Activated T-helper 9 cell treated with anti-CD3 and anti-CD28 coated beads, Interleukin-2, amount 50 U/mL, for 16 hours (primary cell): Measurements from ENCODE around the gene TPSAB1.
"Not testable (repeated sequence)": the region's sequence is repeated elsewhere in the genome, so short reads cannot be mapped to it uniquely, and the experiment has no call there.

Experiments used
- DNase-seq: peaks from one replicate; pipeline ENCODE4 v3.0.0-alpha.2; 2020; ENCODE audit warnings: low read depth

Gene TPSAB1

GRCh38 chr16:1223355-1224214, 16.9 kb upstream of the TPSAB1 start:
- no peak for DNase-seq

GRCh38 chr16:1224558-1224957, 15.9 kb upstream of the TPSAB1 start:
- no peak for DNase-seq

- DNase-seq: no peak
Observed at GRCh38 chr16:1225051-1225451, 15.5 kb upstream of the TPSAB1 start, which contains the start of gene TPSG1. Gene TPSG1, minus strand, starts transcription at chr16:1225268. Its CDS starts 16 bp downstream, at chr16:1225252.

- DNase-seq: not testable (repeated sequence)
Observed at GRCh38 chr16:1225728-1226311, 14.7 kb upstream of the TPSAB1 start.

- not testable (repeated sequence) for DNase-seq
Observed at GRCh38 chr16:1226692-1227091, 13.8 kb upstream of the TPSAB1 start.

GRCh38 chr16:1228227-1228626, 12.3 kb upstream of the TPSAB1 start:
- DNase-seq: not testable (repeated sequence)

GRCh38 chr16:1229476-1229875, 11.0 kb upstream of the TPSAB1 start:
- DNase-seq: not testable (repeated sequence)

- DNase-seq: not testable (repeated sequence)
Observed at GRCh38 chr16:1230084-1230470, 10.4 kb upstream of the TPSAB1 start, which contains the start of gene TPSB2. Gene TPSB2, minus strand, starts transcription at chr16:1230184. Its CDS starts 233 bp downstream, at chr16:1229951.

- DNase-seq: not testable (repeated sequence)
Observed at GRCh38 chr16:1230471-1231212, 9.9 kb upstream of the TPSAB1 start.

- not testable (repeated sequence) for DNase-seq
Observed at GRCh38 chr16:1231301-1231700, 9.2 kb upstream of the TPSAB1 start.

- not testable (repeated sequence) for DNase-seq
Observed at GRCh38 chr16:1232049-1232748, 8.3 kb upstream of the TPSAB1 start.

- DNase-seq: not testable (repeated sequence)
Observed at GRCh38 chr16:1236659-1237058, 3.8 kb upstream of the TPSAB1 start.

- DNase-seq: no peak
Observed at GRCh38 chr16:1237990-1238389, 2.5 kb upstream of the TPSAB1 start.

GRCh38 chr16:1238909-1239308, 1.6 kb upstream of the TPSAB1 start:
- DNase-seq: not testable (repeated sequence)

GRCh38 chr16:1239575-1239974, 930 bp upstream of the TPSAB1 start:
- not testable (repeated sequence) for DNase-seq

- DNase-seq: not testable (repeated sequence)
Observed at GRCh38 chr16:1241081-1241480, 576 bp downstream of the TPSAB1 start.

- DNase-seq: not testable (repeated sequence)
Observed at GRCh38 chr16:1243363-1243762, 2.9 kb downstream of the TPSAB1 start.

- not testable (repeated sequence) for DNase-seq
Observed at GRCh38 chr16:1243907-1244850, 3.7 kb downstream of the TPSAB1 start.

GRCh38 chr16:1244881-1245280, 4.4 kb downstream of the TPSAB1 start:
- no peak for DNase-seq

- DNase-seq: no peak
Observed at GRCh38 chr16:1245452-1246020, 5.0 kb downstream of the TPSAB1 start.
